A549 treated with CpdA at 1 μM for 4 hours (cell line): ENCODE data around the gene DNAJC6. TPM values are rescaled to one million over a fixed set of nuclear protein-coding genes. Genes with fewer than 3 reads are reported as not detected.

Experiments used
- total RNA-seq: library from RNA; stranded (reverse); fragments of 200-300 nt; extraction: Qiagen RNA extraction; gene quantifications from 5 replicates; pipeline ENCODE4 v1.2.3, GENCODE V29; 2022; ENCODE audit warnings: low read depth

The DNAJC6 gene
- 3.3 to 5.8 TPM (median 4.9 TPM) in 5 replicates for total RNA-seq

GRCh38 chr1:65309304-65310077, at the start of gene DNAJC6:
Gene DNAJC6 (plus strand): TSS chr1:65309543. CDS start chr1:65309746, 203 bp downstream.

DNA sequence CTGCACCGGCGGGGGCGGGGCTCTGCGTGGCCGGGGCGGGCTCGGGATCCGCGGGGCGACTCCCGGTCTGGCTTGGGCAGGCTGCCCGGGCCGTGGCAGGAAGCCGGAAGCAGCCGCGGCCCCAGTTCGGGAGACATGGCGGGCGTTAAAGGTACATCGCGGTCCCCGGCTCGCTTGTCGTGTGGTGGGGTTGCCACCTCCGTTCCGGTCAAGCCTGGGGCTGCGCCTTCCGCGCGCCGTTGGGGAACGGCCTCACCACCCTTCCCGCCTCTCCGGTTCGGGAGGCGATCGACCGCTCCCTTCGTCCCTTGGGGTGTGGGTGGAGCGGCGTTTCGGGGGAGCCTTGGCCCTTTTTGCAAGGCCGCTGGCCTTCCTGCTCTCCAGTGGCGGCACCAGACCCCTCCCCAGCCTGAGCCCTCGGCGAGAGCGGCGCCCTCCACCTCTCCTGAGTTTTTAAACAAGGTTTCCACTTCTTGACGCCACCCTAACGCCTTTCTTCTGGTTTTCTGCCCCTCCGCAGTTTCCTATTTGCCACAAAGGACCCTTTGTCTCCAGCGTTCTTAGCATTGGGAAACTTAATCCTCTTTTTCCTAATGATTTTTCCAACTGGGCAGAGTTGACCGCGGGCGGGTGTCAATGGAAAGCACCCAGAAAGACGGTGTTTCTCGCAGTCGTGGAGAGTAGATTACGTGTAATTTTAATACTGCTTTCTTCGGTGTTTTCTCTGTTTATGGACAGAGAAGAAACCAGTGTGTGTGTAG, 111.4 kb downstream of the DNAJC6 start, which contains the start of the genes LEPR and LEPROT:
TSS of gene LEPR (plus strand) at position 79 of the 761 bp plus-strand sequence. CDS start 144,898 bp downstream, outside the sequence.
TSS of gene LEPROT (plus strand) at position 79 of the 761 bp plus-strand sequence. CDS start at position 136, 57 bp downstream.

Other genes with a start within 250 kb of the DNAJC6 start
- gene AK4, start 161.3 kb upstream of the DNAJC6 start, total RNA-seq = 21.4 to 28.4 TPM (median 25.1 TPM) in 5 replicates
- gene LEPR, start 111.1 kb downstream of the DNAJC6 start, total RNA-seq = 1.9 to 2.9 TPM (median 2.9 TPM) in 5 replicates
- gene LEPROT, start 111.1 kb downstream of the DNAJC6 start, total RNA-seq = 33.6 to 39.2 TPM (median 35.0 TPM) in 5 replicates